H9 (cell line): ENCODE results near the gene VSTM4. TPM values are rescaled to one million over a fixed set of nuclear protein-coding genes. Genes with fewer than 3 reads are reported as not detected.

Source experiments
- DNase-seq: peaks from one replicate; pipeline ENCODE4 v3.0.0-alpha.2; 2017
- H2AFZ ChIP-seq: one replicate; pipeline ENCODE4 v1.6.1; 2013; ENCODE audit warnings: mild to moderate bottlenecking, low read length, control low read depth, moderate library complexity
- H2AK5ac ChIP-seq: 2 replicates; pipeline ENCODE4 v1.6.1; 2013; ENCODE audit warnings: low read length, control low read depth, mixed read lengths; ENCODE audit not compliant: insufficient read length
- H2BK120ac ChIP-seq: one replicate; pipeline ENCODE4 v1.6.1; 2013; ENCODE audit warnings: low read depth, mild to moderate bottlenecking, low read length, control low read depth, inconsistent platforms; ENCODE audit not compliant: poor library complexity, severe bottlenecking
- H2BK12ac ChIP-seq: 2 replicates; pipeline ENCODE4 v1.6.1; 2013; ENCODE audit warnings: low read length, control low read depth, mixed read lengths, low read depth; ENCODE audit not compliant: insufficient read length
- H2BK15ac ChIP-seq: 2 replicates; pipeline ENCODE4 v1.6.1; 2013; ENCODE audit warnings: low read depth, low read length, control low read depth
- H2BK20ac ChIP-seq: one replicate; pipeline ENCODE4 v1.6.1; 2013; ENCODE audit warnings: low read depth, mild to moderate bottlenecking, low read length, control low read depth, inconsistent platforms; ENCODE audit not compliant: poor library complexity, severe bottlenecking
- H2BK5ac ChIP-seq: 2 replicates; pipeline ENCODE4 v1.6.1; 2013; ENCODE audit warnings: low read length, control low read depth, mixed read lengths; ENCODE audit not compliant: insufficient read length
- H3K14ac ChIP-seq: 2 replicates; pipeline ENCODE4 v1.6.1; 2013; ENCODE audit warnings: low read length, control low read depth; ENCODE audit not compliant: insufficient read depth
- H3K18ac ChIP-seq: 2 replicates; pipeline ENCODE4 v1.6.1; 2013; ENCODE audit warnings: low read depth, mild to moderate bottlenecking, mixed read lengths, low read length, control low read depth; ENCODE audit not compliant: insufficient read length
- H3K23ac ChIP-seq: 2 replicates; pipeline ENCODE4 v1.6.1; 2013; ENCODE audit warnings: low read length, control low read depth, mixed read lengths, low read depth; ENCODE audit not compliant: insufficient read length
- H3K23me2 ChIP-seq: 2 replicates; pipeline ENCODE4 v1.6.1; 2013; ENCODE audit warnings: low read depth, mild to moderate bottlenecking, mixed read lengths, low read length, control low read depth; ENCODE audit not compliant: insufficient read length, poor library complexity, severe bottlenecking
- H3K27ac ChIP-seq: 2 replicates; pipeline ENCODE4 v1.5.1; 2013; ENCODE audit warnings: low read length, control low read depth, mixed read lengths, low read depth; ENCODE audit not compliant: insufficient read length
- H3K27me3 ChIP-seq: 2 replicates; pipeline ENCODE4 v1.6.1; 2013; ENCODE audit warnings: low read length, control low read depth, inconsistent platforms; ENCODE audit not compliant: insufficient read depth
- H3K4ac ChIP-seq: 2 replicates; pipeline ENCODE4 v1.6.1; 2013; ENCODE audit warnings: low read depth, mild to moderate bottlenecking, control low read depth, inconsistent platforms, low read length, moderate library complexity
- H3K4me1 ChIP-seq: 2 replicates; pipeline ENCODE4 v1.6.1; 2013; ENCODE audit warnings: low read length, control low read depth, inconsistent platforms; ENCODE audit not compliant: insufficient read depth
- H3K4me2 ChIP-seq: 2 replicates; pipeline ENCODE4 v1.6.1; 2013; ENCODE audit warnings: low read length, control low read depth, mixed read lengths; ENCODE audit not compliant: insufficient read length, insufficient read depth
- H3K56ac ChIP-seq: 2 replicates; pipeline ENCODE4 v1.6.1; 2013; ENCODE audit warnings: low read depth, mild to moderate bottlenecking, mixed read lengths, low read length, control low read depth; ENCODE audit not compliant: insufficient read length
- H3K79me1 ChIP-seq: 2 replicates; pipeline ENCODE4 v1.6.1; 2013; ENCODE audit warnings: low read depth, mild to moderate bottlenecking, moderate library complexity, low read length, control low read depth, inconsistent platforms; ENCODE audit not compliant: insufficient read depth, poor library complexity, severe bottlenecking
- H3K79me2 ChIP-seq: 2 replicates; pipeline ENCODE4 v1.6.1; 2013; ENCODE audit warnings: low read length, control low read depth, inconsistent platforms; ENCODE audit not compliant: insufficient read depth
- H3K9ac ChIP-seq: 2 replicates; pipeline ENCODE4 v1.6.1; 2013; ENCODE audit warnings: low read length, control low read depth, mixed read lengths; ENCODE audit not compliant: insufficient read length; ENCODE audit errors: extremely low read depth
- H3K9me3 ChIP-seq: one replicate; pipeline ENCODE4 v1.6.1; 2013; ENCODE audit warnings: low read depth, low read length, inconsistent platforms; ENCODE audit not compliant: control insufficient read depth
- H3T11ph ChIP-seq: one replicate; pipeline ENCODE4 v1.6.1; 2013; ENCODE audit warnings: mild to moderate bottlenecking, low read length, control low read depth, inconsistent platforms
- H4K20me1 ChIP-seq: one replicate; pipeline ENCODE4 v1.6.1; 2013; ENCODE audit not compliant: control insufficient read depth, insufficient read length, insufficient read depth
- H4K5ac ChIP-seq: 2 replicates; pipeline ENCODE4 v1.6.1; 2013; ENCODE audit warnings: low read depth, mild to moderate bottlenecking, mixed read lengths, low read length, control low read depth; ENCODE audit not compliant: insufficient read length
- H4K8ac ChIP-seq: replicated peaks from 2 replicates; pipeline ENCODE4 v1.6.1; 2013; ENCODE audit warnings: low read length, control low read depth, mixed read lengths, low read depth; ENCODE audit not compliant: insufficient read length
- H4K91ac ChIP-seq: 2 replicates; pipeline ENCODE4 v1.6.1; 2013; ENCODE audit warnings: low read depth, mild to moderate bottlenecking, moderate library complexity, mixed read lengths, low read length, control low read depth; ENCODE audit not compliant: insufficient read length
- H3K27ac Mint-ChIP-seq, 3 experiments: 2 replicates in 2 of 3; 3 replicates in 1 of 3; pipeline ENCODE4 v1.8.0; 2020 to 2021; ENCODE audit warnings: mixed read lengths in 3 of 3, mild to moderate bottlenecking in 1 of 3, moderate library complexity in 1 of 3
- H3K27me3 Mint-ChIP-seq: 2 replicates; pipeline ENCODE4 v1.8.0; 2021; ENCODE audit warnings: low read depth, mild to moderate bottlenecking, moderate library complexity, mixed read lengths
- H3K36me3 Mint-ChIP-seq, 3 experiments: 2 replicates in 2 of 3; 3 replicates in 1 of 3; pipeline ENCODE4 v1.8.0; 2020 to 2021; ENCODE audit warnings: low read depth in 3 of 3, mixed read lengths in 3 of 3; ENCODE audit not compliant: insufficient read depth in 1 of 3
- H3K4me1 Mint-ChIP-seq, 2 experiments: 2 replicates each; pipeline ENCODE4 v1.8.0; 2020; ENCODE audit warnings: mixed read lengths in 2 of 2
- H3K4me3 Mint-ChIP-seq, 2 experiments: 2 replicates in 1 of 2; 3 replicates in 1 of 2; pipeline ENCODE4 v1.8.0; 2020 to 2021; ENCODE audit warnings: mild to moderate bottlenecking in 2 of 2, mixed read lengths in 2 of 2, moderate library complexity in 1 of 2
- H3K9me3 Mint-ChIP-seq, 2 experiments: 2 replicates in 1 of 2; 3 replicates in 1 of 2; pipeline ENCODE4 v1.8.0; 2020; ENCODE audit warnings: mild to moderate bottlenecking in 2 of 2, mixed read lengths in 2 of 2, moderate library complexity in 1 of 2
- WGBS: extraction: QIAGEN DNeasy Blood & Tissue Kit; methylation state at CpG from one replicate; pipeline ENCODE4 v1.1.7; 2013; ENCODE audit warnings: missing lambda C conversion rate, low lambda C conversion rate, mixed read lengths; ENCODE audit not compliant: insufficient read length; ENCODE audit errors: extremely low coverage; 5-methylcytosine and 5-hydroxymethylcytosine counted together
- total RNA-seq: library from RNA; stranded (reverse); gene quantifications from 2 replicates; pipeline ENCODE4 v1.2.1, GENCODE V29; 2021
- TF ChIP-seq, protein P1 (sequence below): fragments of 200-600 bp; sonication (generic); conservative IDR thresholded peaks from 3 replicates; pipeline ENCODE4 v1.8.0; 2021; ENCODE audit warnings: antibody characterized with exemption, mild to moderate bottlenecking

The VSTM4 gene
- total RNA-seq, 1 experiment from 2014 or later = 0.44 TPM

GRCh38 chr10:49149881-49150280 is 34.6 kb upstream of the VSTM4 start:
- Mint-ChIP-seq H3K36me3 (peaks cover 0 to 6% (median 4%) of the 10 kb centered on the region in 3 experiments; a peak in 5 of 7 replicates), H3K27ac (no peak overlapping the region), H3K4me1 (no peaks in the 10 kb centered on the region; a peak in 2 of 4 replicates), H3K27me3 (peaks cover 7% of the 10 kb centered on the region), H3K4me3 (no peak overlapping the region), H3K9me3 (peaks cover 9 to 10% of the 10 kb centered on the region in 2 experiments)
- Histone ChIP-seq H3K56ac (no peak overlapping the region), H3K27me3 (no peaks in the 10 kb centered on the region), H2BK15ac (no peak overlapping the region), H4K91ac (no peak overlapping the region), H2AFZ (no peak overlapping the region), H3K9me3 (no peaks in the 10 kb centered on the region), H3K79me1 (no peaks in the 10 kb centered on the region), H2BK5ac (no peak overlapping the region), H2BK12ac (no peak overlapping the region), H3K79me2 (no peaks in the 10 kb centered on the region), H2AK5ac (no peak overlapping the region), H3K9ac (no peak overlapping the region), H3K4me1 (no peaks in the 10 kb centered on the region), H4K20me1 (no peaks in the 10 kb centered on the region), H3K23me2 (no peaks in the 10 kb centered on the region), H3K18ac (no peak overlapping the region), H3K4me2 (no peak overlapping the region), H2BK120ac (no peak overlapping the region), H2BK20ac (no peak overlapping the region), H4K5ac (no peak overlapping the region), H3K4ac (no peak overlapping the region), H3K23ac (no peak overlapping the region), H3K27ac (no peak overlapping the region), H3K14ac (no peak overlapping the region), H3T11ph (no peak overlapping the region), H4K8ac (no peak overlapping the region)
- no CpG with 5 or more reads among the region's 3 CpGs for WGBS
- TF ChIP-seq, protein P1, sequence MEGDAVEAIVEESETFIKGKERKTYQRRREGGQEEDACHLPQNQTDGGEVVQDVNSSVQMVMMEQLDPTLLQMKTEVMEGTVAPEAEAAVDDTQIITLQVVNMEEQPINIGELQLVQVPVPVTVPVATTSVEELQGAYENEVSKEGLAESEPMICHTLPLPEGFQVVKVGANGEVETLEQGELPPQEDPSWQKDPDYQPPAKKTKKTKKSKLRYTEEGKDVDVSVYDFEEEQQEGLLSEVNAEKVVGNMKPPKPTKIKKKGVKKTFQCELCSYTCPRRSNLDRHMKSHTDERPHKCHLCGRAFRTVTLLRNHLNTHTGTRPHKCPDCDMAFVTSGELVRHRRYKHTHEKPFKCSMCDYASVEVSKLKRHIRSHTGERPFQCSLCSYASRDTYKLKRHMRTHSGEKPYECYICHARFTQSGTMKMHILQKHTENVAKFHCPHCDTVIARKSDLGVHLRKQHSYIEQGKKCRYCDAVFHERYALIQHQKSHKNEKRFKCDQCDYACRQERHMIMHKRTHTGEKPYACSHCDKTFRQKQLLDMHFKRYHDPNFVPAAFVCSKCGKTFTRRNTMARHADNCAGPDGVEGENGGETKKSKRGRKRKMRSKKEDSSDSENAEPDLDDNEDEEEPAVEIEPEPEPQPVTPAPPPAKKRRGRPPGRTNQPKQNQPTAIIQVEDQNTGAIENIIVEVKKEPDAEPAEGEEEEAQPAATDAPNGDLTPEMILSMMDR = no peak
- DNase-seq = no peak
